IMR-90 (cell line): Measurements from ENCODE around the gene ITGB5. TPM values are rescaled to one million over a fixed set of nuclear protein-coding genes. Genes with fewer than 3 reads are reported as not detected.

Experiments used
- ATAC-seq: fragments of 200-7000 bp; cut with Tn5 transposase; 2 replicates; pipeline ENCODE4 v1.9.1; 2020; ENCODE audit warnings: low read depth, mild to moderate bottlenecking, moderate library complexity
- BruUV-seq: library from RNA; stranded (reverse); fragments of 400-500 nt; replicated peaks from 2 replicates; lab custom pipeline; 2021; lab: Mats Ljungman, UMichigan
- CTCF ChIA-PET: fragments of 300-600 bp; formaldehyde crosslinking; extraction: SDS; loops from one replicate; lab custom pipeline; 2021; ENCODE audit warnings: antibody characterized with exemption; lab: Yijun Ruan, JAX
- POLR2A ChIA-PET: fragments of 300-600 bp; sonication (Branson Sonifier 250); formaldehyde crosslinking; loops from one replicate; lab custom pipeline; 2022; ENCODE audit warnings: antibody characterized with exemption; ENCODE audit not compliant: unreplicated experiment; lab: Charles Lee
- DNase-seq: peaks from one replicate; pipeline ENCODE4 v3.0.0; 2013
- H2AFZ ChIP-seq: replicated peaks from 2 replicates; pipeline ENCODE3; 2013; ENCODE audit warnings: low read length, mild to moderate bottlenecking; ENCODE audit not compliant: poor library complexity
- H2AK5ac ChIP-seq: 2 replicates; pipeline ENCODE4 v1.6.1; 2013; ENCODE audit warnings: low read depth, low read length, inconsistent platforms
- H2AK9ac ChIP-seq: replicated peaks from 2 replicates; pipeline ENCODE3; 2013; ENCODE audit warnings: mild to moderate bottlenecking, low read depth, low read length, moderate library complexity; ENCODE audit not compliant: poor library complexity
- H2BK120ac ChIP-seq: 2 replicates; pipeline ENCODE4 v1.6.1; 2013; ENCODE audit warnings: low read depth, low read length, inconsistent platforms
- H2BK15ac ChIP-seq: 3 replicates; pipeline ENCODE4 v1.6.1; 2013; ENCODE audit warnings: low read depth, low read length, inconsistent platforms
- H2BK20ac ChIP-seq: 2 replicates; pipeline ENCODE4 v1.6.1; 2013; ENCODE audit warnings: low read depth, mild to moderate bottlenecking, inconsistent platforms, low read length, moderate library complexity
- H2BK5ac ChIP-seq: 2 replicates; pipeline ENCODE4 v1.6.1; 2013; ENCODE audit warnings: mild to moderate bottlenecking, low read depth, low read length, inconsistent platforms; ENCODE audit not compliant: poor library complexity, severe bottlenecking
- H3K14ac ChIP-seq: replicated peaks from 2 replicates; pipeline ENCODE4 v1.6.1; 2013; ENCODE audit warnings: low read depth, low read length, inconsistent platforms
- H3K18ac ChIP-seq: 2 replicates; pipeline ENCODE4 v1.6.1; 2013; ENCODE audit warnings: low read depth, low read length, control low read depth
- H3K23ac ChIP-seq: 2 replicates; pipeline ENCODE4 v1.6.1; 2013; ENCODE audit warnings: low read depth, low read length, inconsistent platforms
- H3K27ac ChIP-seq: 2 replicates; pipeline ENCODE4 v1.5.1; 2013; ENCODE audit warnings: mild to moderate bottlenecking, control low read depth, low read length; ENCODE audit not compliant: insufficient read depth
- H3K27me3 ChIP-seq: 2 replicates; pipeline ENCODE4 v1.6.1; 2013; ENCODE audit warnings: low read length; ENCODE audit not compliant: control insufficient read depth, insufficient read depth
- H3K36me3 ChIP-seq: 2 replicates; pipeline ENCODE4 v1.6.1; 2013; ENCODE audit warnings: low read length, mixed read lengths; ENCODE audit not compliant: control insufficient read depth, insufficient read depth
- H3K4ac ChIP-seq: 2 replicates; pipeline ENCODE4 v1.6.1; 2013; ENCODE audit warnings: low read depth, low read length, inconsistent platforms
- H3K4me1 ChIP-seq: 2 replicates; pipeline ENCODE4 v1.6.1; 2013; ENCODE audit warnings: low read length, mixed read lengths; ENCODE audit not compliant: control insufficient read depth, insufficient read depth
- H3K4me2 ChIP-seq: 2 replicates; pipeline ENCODE4 v1.6.1; 2013; ENCODE audit warnings: low read depth, mild to moderate bottlenecking, control low read depth, low read length, moderate library complexity
- H3K4me3 ChIP-seq: 2 replicates; pipeline ENCODE4 v1.5.1; 2013; ENCODE audit warnings: low read depth, mild to moderate bottlenecking, control low read depth, low read length, moderate library complexity; ENCODE audit not compliant: insufficient read depth
- H3K56ac ChIP-seq: 2 replicates; pipeline ENCODE4 v1.6.1; 2013; ENCODE audit warnings: low read length, inconsistent platforms; ENCODE audit not compliant: insufficient read depth; ENCODE audit errors: extremely low read depth
- H3K79me1 ChIP-seq, 2 experiments: 2 replicates each; pipeline ENCODE4 v1.6.1; 2013; ENCODE audit warnings: low read length in 2 of 2, inconsistent platforms in 1 of 2, low read depth in 1 of 2
- H3K9ac ChIP-seq: 2 replicates; pipeline ENCODE4 v1.6.1; 2013; ENCODE audit warnings: low read depth, low read length, control low read depth
- H3K9me1 ChIP-seq: 2 replicates; pipeline ENCODE4 v1.6.1; 2013; ENCODE audit warnings: low read length, inconsistent platforms; ENCODE audit not compliant: insufficient read depth
- H3K9me3 ChIP-seq: 2 replicates; pipeline ENCODE4 v1.6.1; 2013; ENCODE audit warnings: low read length; ENCODE audit not compliant: control insufficient read depth, insufficient read depth
- H4K20me1 ChIP-seq: 2 replicates; pipeline ENCODE4 v1.6.1; 2013; ENCODE audit warnings: low read length, inconsistent platforms; ENCODE audit not compliant: insufficient read depth
- H4K5ac ChIP-seq: 2 replicates; pipeline ENCODE4 v1.6.1; 2013; ENCODE audit warnings: mild to moderate bottlenecking, low read depth, low read length, control low read depth
- H4K8ac ChIP-seq, 2 experiments: 2 replicates each; pipeline ENCODE4 v1.6.1; 2013; ENCODE audit warnings: low read depth in 2 of 2, low read length in 2 of 2, control low read depth in 1 of 2, inconsistent platforms in 1 of 2
- H4K91ac ChIP-seq: 2 replicates; pipeline ENCODE4 v1.6.1; 2013; ENCODE audit warnings: low read depth, low read length, inconsistent platforms; ENCODE audit not compliant: insufficient read depth
- BHLHE40 ChIP-seq: fragments of 150-350 bp; IDR thresholded peaks from 2 replicates; pipeline ENCODE4 v1.6.1; 2016; ENCODE audit warnings: mild to moderate bottlenecking, low read depth, low read length
- CEBPB ChIP-seq: IDR thresholded peaks from 2 replicates; pipeline ENCODE4 v1.6.1; 2012; ENCODE audit warnings: low read depth, low read length, improper control_type of control experiment
- MXI1 ChIP-seq: IDR thresholded peaks from 2 replicates; pipeline ENCODE4 v1.6.1; 2012; ENCODE audit warnings: low read depth, mild to moderate bottlenecking, low read length, moderate library complexity, borderline replicate concordance
- RAD21 ChIP-seq: IDR thresholded peaks from 2 replicates; pipeline ENCODE4 v1.6.1; 2012; ENCODE audit warnings: low read length, improper control_type of control experiment
- RFX5 ChIP-seq: IDR thresholded peaks from 2 replicates; pipeline ENCODE4 v1.8.0; 2012; ENCODE audit warnings: low read depth, mild to moderate bottlenecking, low read length, moderate library complexity
- WGBS, 2 experiments: methylation state at CpG; one replicate each; pipeline versions ENCODE4 v1.1.5 to v1.1.7; 2013; ENCODE audit warnings: missing lambda C conversion rate in 2 of 2; ENCODE audit not compliant: insufficient read length in 1 of 2; ENCODE audit errors: extremely low coverage in 2 of 2; 5-methylcytosine and 5-hydroxymethylcytosine counted together
- dilution Hi-C: fragments of 300-500 bp; cut with HindIII; formaldehyde crosslinking; loops from one replicate; pipeline ENCODE4 v1.14.3; 2018; ENCODE audit warnings: low sequenced_read_pairs; ENCODE audit not compliant: unreplicated experiment
- in situ Hi-C: fragments of 300-500 bp; cut with MboI; formaldehyde crosslinking; loops from 3 replicates; pipeline ENCODE4 v1.14.3; 2019; ENCODE audit warnings: low sequenced_read_pairs, inconsistent platforms, mixed read lengths
- intact Hi-C: fragments of 100-400 bp; cut with micrococcal nuclease; formaldehyde crosslinking; loops from 2 replicates; pipeline ENCODE4 v1.10.0; 2022
- polyA plus RNA-seq, 3 experiments: library from polyadenylated mRNA; depleted of rRNA; stranded (reverse); fragments of >200 nt; gene quantifications; 2 replicates each; pipeline ENCODE4 v1.2.3, GENCODE V29; 2012; ENCODE audit warnings: low replicate concordance in 1 of 3
- total RNA-seq: library from RNA; depleted of rRNA; stranded (reverse); fragments of >200 nt; gene quantifications from 2 replicates; pipeline ENCODE4 v1.2.3, GENCODE V29; 2012
- TF ChIP-seq, protein P1 (sequence below): fragments of 150-350 bp; IDR thresholded peaks from 2 replicates; pipeline ENCODE4 v1.6.1; 2016; ENCODE audit warnings: low read depth, mild to moderate bottlenecking, low read length, moderate library complexity, borderline replicate concordance
- TF ChIP-seq, protein P2 (sequence below): fragments of 150-350 bp; IDR thresholded peaks from 2 replicates; pipeline ENCODE4 v1.6.1; 2017; ENCODE audit warnings: mild to moderate bottlenecking, antibody characterized with exemption, low read length, low read depth

Gene ITGB5
- total and polyA plus RNA-seq, 2 of the 4 experiments (the other 2 are of a cell fraction): 85.0 to 101 TPM

DNA sequence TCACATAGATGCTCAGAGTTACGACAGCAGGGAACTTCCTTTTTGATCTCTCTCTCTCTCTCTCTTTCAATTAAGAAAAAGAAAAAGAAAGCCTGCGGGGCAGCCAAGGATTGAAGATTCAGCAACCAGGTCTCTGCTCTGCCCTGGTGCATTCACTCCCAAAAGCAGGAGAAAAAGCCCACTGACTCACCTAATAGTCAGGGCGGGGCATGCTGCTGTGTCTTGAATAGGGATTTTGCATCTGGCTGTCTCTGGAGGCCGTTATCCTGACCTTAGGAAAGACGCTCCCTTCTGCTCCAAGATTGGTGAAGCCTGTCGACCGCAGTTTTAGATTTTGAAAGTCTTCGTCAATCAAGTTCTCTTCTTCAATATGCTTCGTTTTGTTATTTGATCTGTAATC, 20.8 kb upstream of the ITGB5 start:
- H3K18ac ChIP-seq: no peak overlapping the region
- H4K8ac ChIP-seq: no peak overlapping the region
- no peaks in the 10 kb centered on the region for H3K4me1 ChIP-seq
- H3K4ac ChIP-seq: no peak overlapping the region
- no peak overlapping the region for H2BK15ac ChIP-seq
- H2BK5ac ChIP-seq: no peak overlapping the region
- H2AFZ ChIP-seq: no peak overlapping the region
- H3K27me3 ChIP-seq: peaks cover 26% of the 10 kb centered on the region
- H4K20me1 ChIP-seq: no peaks in the 10 kb centered on the region
- no peaks in the 10 kb centered on the region for H3K36me3 ChIP-seq
- no peaks in the 10 kb centered on the region for H3K9me3 ChIP-seq
- no peak overlapping the region for H2AK9ac ChIP-seq
- TF ChIP-seq RAD21 (no peak), MXI1 (no peak), RFX5 (no peak), CEBPB (no peak), BHLHE40 (no peak)
- TF ChIP-seq, protein P1, sequence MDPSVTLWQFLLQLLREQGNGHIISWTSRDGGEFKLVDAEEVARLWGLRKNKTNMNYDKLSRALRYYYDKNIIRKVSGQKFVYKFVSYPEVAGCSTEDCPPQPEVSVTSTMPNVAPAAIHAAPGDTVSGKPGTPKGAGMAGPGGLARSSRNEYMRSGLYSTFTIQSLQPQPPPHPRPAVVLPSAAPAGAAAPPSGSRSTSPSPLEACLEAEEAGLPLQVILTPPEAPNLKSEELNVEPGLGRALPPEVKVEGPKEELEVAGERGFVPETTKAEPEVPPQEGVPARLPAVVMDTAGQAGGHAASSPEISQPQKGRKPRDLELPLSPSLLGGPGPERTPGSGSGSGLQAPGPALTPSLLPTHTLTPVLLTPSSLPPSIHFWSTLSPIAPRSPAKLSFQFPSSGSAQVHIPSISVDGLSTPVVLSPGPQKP: no peak
- TF ChIP-seq, protein P2, sequence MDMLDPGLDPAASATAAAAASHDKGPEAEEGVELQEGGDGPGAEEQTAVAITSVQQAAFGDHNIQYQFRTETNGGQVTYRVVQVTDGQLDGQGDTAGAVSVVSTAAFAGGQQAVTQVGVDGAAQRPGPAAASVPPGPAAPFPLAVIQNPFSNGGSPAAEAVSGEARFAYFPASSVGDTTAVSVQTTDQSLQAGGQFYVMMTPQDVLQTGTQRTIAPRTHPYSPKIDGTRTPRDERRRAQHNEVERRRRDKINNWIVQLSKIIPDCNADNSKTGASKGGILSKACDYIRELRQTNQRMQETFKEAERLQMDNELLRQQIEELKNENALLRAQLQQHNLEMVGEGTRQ: no peak
- DNase-seq (no peak), ATAC-seq (no peak)
- H3K9me1 ChIP-seq: no peaks in the 10 kb centered on the region
- no peak overlapping the region for H3K23ac ChIP-seq
- H3K4me3 ChIP-seq: no peak overlapping the region
- H4K5ac ChIP-seq: no peak overlapping the region
- no peak overlapping the region for H3K14ac ChIP-seq
- POLR2A ChIA-PET: no interaction called here
- no peak overlapping the region for H3K4me2 ChIP-seq
- H3K56ac ChIP-seq: no peak overlapping the region
- no TSS peak for BruUV-seq
- H2AK5ac ChIP-seq: no peak overlapping the region
- no peak overlapping the region for H4K91ac ChIP-seq
- dilution Hi-C loops (no loop called here), intact Hi-C loops (no loop called here), in situ Hi-C loops (loop anchor here (10.0 kb wide), 1 partner anchor 333 kb away; no protein-coding TSS in a partner anchor)
- no CpG with 5 or more reads among the region's 9 CpGs for WGBS, 2 experiments
- H3K9ac ChIP-seq: no peak overlapping the region
- CTCF ChIA-PET: no interaction called here
- H3K79me1 ChIP-seq: no peaks in the 10 kb centered on the region
- no peak overlapping the region for H3K27ac ChIP-seq
- H2BK20ac ChIP-seq: no peak overlapping the region
- H2BK120ac ChIP-seq: no peak overlapping the region
